Stimulated activated naive B cell treated with anti-CD40 and anti-IgM and Interleukin-4, amounts not matched to agents 10 μg/mL and 1 μg/mL and 100 μg/mL, for 72 hours (primary cell): ENCODE results near the gene RABL6.
"Not testable (repeated sequence)": the region's sequence is repeated elsewhere in the genome, so short reads cannot be mapped to it uniquely, and the experiment has no call there.

Experiments used
- ATAC-seq, 2 donors: fragments of 150-1000 bp; cut with Tn5 transposase; replicated peaks; 2 replicates each; pipeline ENCODE4 v1.10.0; 2021; ENCODE audit warnings: moderate library complexity in 1 of 2
- DNase-seq: peaks from one replicate; pipeline ENCODE4 v3.0.0; 2021
- H3K27ac Mint-ChIP-seq: one replicate; pipeline ENCODE4 v1.8.0; 2022; ENCODE audit warnings: mild to moderate bottlenecking, mixed read lengths
- H3K27me3 Mint-ChIP-seq, 2 donors: one replicate each; pipeline ENCODE4 v1.8.0; 2022; ENCODE audit warnings: mixed read lengths in 2 of 2
- H3K36me3 Mint-ChIP-seq, 2 donors: one replicate each; pipeline ENCODE4 v1.8.0; 2022; ENCODE audit warnings: mixed read lengths in 2 of 2, mild to moderate bottlenecking in 1 of 2
- H3K4me1 Mint-ChIP-seq, 2 donors: one replicate each; pipeline ENCODE4 v1.8.0; 2022; ENCODE audit warnings: mixed read lengths in 2 of 2, mild to moderate bottlenecking in 1 of 2
- H3K4me3 Mint-ChIP-seq, 2 donors: one replicate each; pipeline ENCODE4 v1.8.0; 2022; ENCODE audit warnings: mild to moderate bottlenecking in 2 of 2, mixed read lengths in 2 of 2, moderate library complexity in 1 of 2
- H3K9me3 Mint-ChIP-seq, 2 donors: one replicate each; pipeline ENCODE4 v1.8.0; 2022; ENCODE audit warnings: mixed read lengths in 2 of 2, mild to moderate bottlenecking in 1 of 2

RABL6 gene

GRCh38 chr9:136807281-136808074 is at the start of gene RABL6:
Gene RABL6 (plus strand): TSS chr9:136807948. CDS start chr9:136808197, 249 bp downstream.
- ATAC-seq (peak; percentile 83 to 89), DNase-seq (peak; percentile 75)
- Mint-ChIP-seq H3K4me3 (peak within 1 kb of the TSS; percentile 92 to 96), H3K36me3 (peaks cover 14 to 25% of the 10 kb centered on the region in 2 donors), H3K9me3 (no peaks in the 10 kb centered on the region), H3K27ac (peak within 1 kb of the TSS; percentile 96), H3K4me1 (peaks cover 15 to 40% of the 10 kb centered on the region in 2 donors), H3K27me3 (no peaks in the 10 kb centered on the region)

- Mint-ChIP-seq H3K9me3 (peaks cover 4 to 8% of the 10 kb centered on the region in 2 donors), H3K4me3 (peak overlapping the region in 1 of 2 donors; percentile 46), H3K4me1 (peaks cover 29 to 56% of the 10 kb centered on the region in 2 donors), H3K27ac (no peak overlapping the region), H3K36me3 (peaks cover 7 to 11% of the 10 kb centered on the region in 2 donors), H3K27me3 (no peaks in the 10 kb centered on the region)
- DNase-seq: no peak
- ATAC-seq: no peak
Observed at GRCh38 chr9:136759001-136759400, 48.7 kb upstream of the RABL6 start.

GRCh38 chr9:136759436-136760325 is 48.1 kb upstream of the RABL6 start:
- peaks cover 29 to 51% of the 10 kb centered on the region in 2 donors for H3K4me1 Mint-ChIP-seq
- peaks cover 4 to 8% of the 10 kb centered on the region in 2 donors for H3K9me3 Mint-ChIP-seq
- no peaks in the 10 kb centered on the region for H3K27me3 Mint-ChIP-seq
- DNase-seq (no peak), ATAC-seq (no peak)
- peak overlapping the region; percentile 81 for H3K27ac Mint-ChIP-seq
- H3K4me3 Mint-ChIP-seq: peak overlapping the region in 1 of 2 donors; percentile 41
- peaks cover 7 to 11% of the 10 kb centered on the region in 2 donors for H3K36me3 Mint-ChIP-seq

GRCh38 chr9:136760424-136760823 is 47.3 kb upstream of the RABL6 start:
- Mint-ChIP-seq H3K4me1 (peaks cover 29 to 51% of the 10 kb centered on the region in 2 donors), H3K36me3 (peaks cover 5 to 9% of the 10 kb centered on the region in 2 donors), H3K4me3 (no peak overlapping the region), H3K27ac (peak overlapping the region; percentile 81), H3K9me3 (peaks cover 3 to 7% of the 10 kb centered on the region in 2 donors), H3K27me3 (no peaks in the 10 kb centered on the region)
- DNase-seq (no peak), ATAC-seq (no peak)

- Mint-ChIP-seq H3K27ac (peak overlapping the region; percentile 14), H3K4me3 (peak overlapping the region in 1 of 2 donors; percentile 44), H3K4me1 (peaks cover 31 to 54% of the 10 kb centered on the region in 2 donors)
- H3K36me3 Mint-ChIP-seq, DNase-seq, H3K9me3 Mint-ChIP-seq, H3K27me3 Mint-ChIP-seq: not testable (repeated sequence)
- peak; percentile 26 to 54 for ATAC-seq
Observed at GRCh38 chr9:136760834-136761544, 46.8 kb upstream of the RABL6 start.

GRCh38 chr9:136761545-136761981 is 46.2 kb upstream of the RABL6 start:
- Mint-ChIP-seq H3K27ac (peak overlapping the region; percentile 14), H3K36me3 (no peaks in the 10 kb centered on the region), H3K4me1 (peaks cover 34 to 60% of the 10 kb centered on the region in 2 donors), H3K27me3 (no peaks in the 10 kb centered on the region), H3K9me3 (no peaks in the 10 kb centered on the region), H3K4me3 (no peak overlapping the region)
- DNase-seq (no peak), ATAC-seq (no peak)

- Mint-ChIP-seq H3K9me3 (no peaks in the 10 kb centered on the region), H3K27me3 (no peaks in the 10 kb centered on the region), H3K4me1 (peaks cover 36 to 67% of the 10 kb centered on the region in 2 donors), H3K4me3 (no peak overlapping the region), H3K27ac (no peak overlapping the region), H3K36me3 (no peaks in the 10 kb centered on the region)
- no peak for DNase-seq
- ATAC-seq: no peak
Observed at GRCh38 chr9:136762221-136762691, 45.5 kb upstream of the RABL6 start.

GRCh38 chr9:136762915-136763648 is 44.7 kb upstream of the RABL6 start:
- H3K27ac Mint-ChIP-seq: peak overlapping the region; percentile 31

GRCh38 chr9:136763649-136764035 is 44.1 kb upstream of the RABL6 start:
- no peak overlapping the region for H3K4me3 Mint-ChIP-seq
- peaks cover 38 to 70% of the 10 kb centered on the region in 2 donors for H3K4me1 Mint-ChIP-seq
- no peaks in the 10 kb centered on the region for H3K36me3 Mint-ChIP-seq
- peak overlapping the region; percentile 25 for H3K27ac Mint-ChIP-seq
- ATAC-seq (no peak), DNase-seq (no peak)
- H3K9me3 Mint-ChIP-seq: no peaks in the 10 kb centered on the region
- no peaks in the 10 kb centered on the region for H3K27me3 Mint-ChIP-seq

More at GRCh38 chr9:136762915-136763648, 44.7 kb upstream of the RABL6 start:
- ATAC-seq (peak in 1 of 2 donors; percentile 17), DNase-seq (no peak)
- H3K9me3 Mint-ChIP-seq: no peaks in the 10 kb centered on the region
- no peaks in the 10 kb centered on the region for H3K36me3 Mint-ChIP-seq
- no peaks in the 10 kb centered on the region for H3K27me3 Mint-ChIP-seq
- peaks cover 41 to 70% of the 10 kb centered on the region in 2 donors for H3K4me1 Mint-ChIP-seq
- H3K4me3 Mint-ChIP-seq: no peak overlapping the region

GRCh38 chr9:136764301-136764891 is 43.4 kb upstream of the RABL6 start, which contains the start of gene LCN15:
Gene LCN15 (minus strand): TSS chr9:136764518. CDS start chr9:136764488, 30 bp downstream.
- Mint-ChIP-seq H3K4me3 (no peak within 1 kb of the TSS), H3K4me1 (peaks cover 37 to 63% of the 10 kb centered on the region in 2 donors), H3K9me3 (no peaks in the 10 kb centered on the region), H3K27ac (peak within 1 kb of the TSS; percentile 31), H3K36me3 (no peaks in the 10 kb centered on the region), H3K27me3 (no peaks in the 10 kb centered on the region)
- DNase-seq (no peak), ATAC-seq (no peak)

GRCh38 chr9:136765041-136765440 is 42.7 kb upstream of the RABL6 start:
- DNase-seq: no peak
- Mint-ChIP-seq H3K9me3 (no peaks in the 10 kb centered on the region), H3K36me3 (no peaks in the 10 kb centered on the region), H3K27ac (no peak overlapping the region), H3K4me1 (peaks cover 36 to 62% of the 10 kb centered on the region in 2 donors), H3K27me3 (peaks cover 4 to 5% of the 10 kb centered on the region in 2 donors), H3K4me3 (no peak overlapping the region)
- no peak for ATAC-seq

GRCh38 chr9:136765745-136766409 is 41.9 kb upstream of the RABL6 start:
- not testable (repeated sequence) for H3K27me3 Mint-ChIP-seq, DNase-seq, H3K36me3 Mint-ChIP-seq, H3K9me3 Mint-ChIP-seq
- peak overlapping the region; percentile 94 for H3K27ac Mint-ChIP-seq
- ATAC-seq: peak; percentile 17 to 49
- peak overlapping the region in 1 of 2 donors; percentile 36 for H3K4me3 Mint-ChIP-seq
- peaks cover 33 to 55% of the 10 kb centered on the region in 2 donors for H3K4me1 Mint-ChIP-seq
